GM19238 (cell line): ENCODE results near the gene AMDHD1.
A peak's percentile ranks its signal among the peaks of the same experiment; 100 is the strongest.

Experiments used
- DNase-seq: peaks from one replicate; pipeline ENCODE4 v3.0.0; 2011; ENCODE audit warnings: low spot score; ENCODE audit not compliant: insufficient read length

Gene AMDHD1, protein sequence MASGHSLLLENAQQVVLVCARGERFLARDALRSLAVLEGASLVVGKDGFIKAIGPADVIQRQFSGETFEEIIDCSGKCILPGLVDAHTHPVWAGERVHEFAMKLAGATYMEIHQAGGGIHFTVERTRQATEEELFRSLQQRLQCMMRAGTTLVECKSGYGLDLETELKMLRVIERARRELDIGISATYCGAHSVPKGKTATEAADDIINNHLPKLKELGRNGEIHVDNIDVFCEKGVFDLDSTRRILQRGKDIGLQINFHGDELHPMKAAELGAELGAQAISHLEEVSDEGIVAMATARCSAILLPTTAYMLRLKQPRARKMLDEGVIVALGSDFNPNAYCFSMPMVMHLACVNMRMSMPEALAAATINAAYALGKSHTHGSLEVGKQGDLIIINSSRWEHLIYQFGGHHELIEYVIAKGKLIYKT

DNA sequence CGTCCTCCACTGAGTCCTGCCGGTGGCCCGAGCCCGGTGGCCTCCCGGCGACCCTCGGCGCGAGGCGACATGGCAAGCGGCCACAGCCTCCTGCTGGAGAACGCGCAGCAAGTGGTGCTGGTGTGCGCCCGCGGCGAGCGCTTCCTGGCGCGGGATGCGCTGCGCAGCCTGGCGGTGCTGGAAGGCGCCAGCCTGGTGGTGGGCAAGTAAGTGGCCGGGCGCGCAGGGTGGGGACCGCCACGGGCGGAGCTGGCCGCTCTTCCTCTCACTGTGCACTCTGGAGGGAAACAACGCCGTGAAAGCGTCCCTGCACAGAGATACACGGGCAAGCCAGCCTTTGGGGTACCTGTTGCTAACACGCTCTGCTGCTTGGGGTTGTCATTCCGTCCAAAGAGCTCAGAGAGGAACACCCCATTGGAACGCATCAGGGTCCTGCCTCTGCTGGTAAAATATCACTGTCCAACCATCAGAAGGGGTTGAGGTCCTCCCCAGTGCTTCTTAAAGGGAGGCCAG, at the start of gene AMDHD1:
Gene AMDHD1 (plus strand): TSS at position 2 of the 513 bp plus-strand sequence. CDS start 68 bp downstream, at position 70.
- DNase-seq = peak; percentile 47

DNA sequence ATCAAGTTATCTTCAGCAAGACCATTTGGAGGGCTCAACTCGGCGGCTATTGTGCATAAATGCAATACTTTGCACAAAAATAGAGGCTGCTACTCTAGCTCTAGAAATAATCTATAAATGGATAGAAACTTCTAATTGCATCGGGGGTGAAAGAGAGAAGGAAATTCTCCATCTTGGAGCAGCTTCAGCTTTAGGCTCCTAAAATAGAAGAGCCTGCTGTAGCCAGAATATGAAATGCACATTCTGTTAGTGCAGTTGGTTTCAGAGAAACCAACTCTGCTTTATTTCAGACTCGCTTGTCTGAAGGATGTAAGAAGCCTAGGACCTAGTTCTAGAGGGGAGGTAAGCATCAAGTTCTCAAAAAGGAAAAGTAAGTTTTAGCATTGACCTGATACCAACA, 46.3 kb upstream of the AMDHD1 start:
- DNase-seq = no peak

DNA sequence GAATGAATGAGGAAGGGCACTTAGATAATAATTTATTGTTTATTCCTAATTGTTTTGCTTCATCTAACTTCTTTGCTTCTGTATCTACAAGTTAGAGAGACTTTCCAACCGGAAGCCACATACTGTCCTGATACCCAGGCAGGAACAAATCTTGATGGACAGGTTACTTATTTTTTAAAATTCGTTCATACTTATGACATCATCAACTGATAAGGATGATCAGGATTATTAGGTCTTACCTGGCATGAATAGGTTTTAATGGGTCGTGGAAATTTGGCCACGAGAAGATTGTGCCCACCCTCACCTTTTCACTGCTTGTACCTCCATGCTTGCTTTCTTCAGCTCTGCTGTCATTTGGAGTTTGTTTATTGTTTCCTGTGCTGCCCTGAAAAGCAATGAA, 45.0 kb upstream of the AMDHD1 start:
- no peak for DNase-seq

DNA sequence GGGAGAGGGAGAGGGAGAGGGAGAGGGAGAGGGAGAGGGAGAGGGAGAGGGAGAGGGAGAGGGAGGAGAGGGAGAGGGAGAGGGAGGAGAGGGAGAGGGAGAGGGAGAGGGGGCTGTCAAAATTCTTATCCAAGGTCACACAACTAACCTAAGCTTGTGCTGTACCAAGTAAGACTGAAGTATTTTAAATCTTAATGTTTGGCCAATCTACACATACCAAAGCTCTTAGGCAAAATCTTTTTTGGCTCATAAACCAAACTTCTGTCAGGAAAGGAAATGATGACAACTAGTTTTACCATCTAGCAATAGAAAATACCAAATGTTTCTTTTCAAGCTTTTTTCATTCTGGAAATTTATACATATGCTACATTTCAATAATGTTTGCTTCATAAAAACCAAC, 34.6 kb upstream of the AMDHD1 start:
- no peak for DNase-seq

DNA sequence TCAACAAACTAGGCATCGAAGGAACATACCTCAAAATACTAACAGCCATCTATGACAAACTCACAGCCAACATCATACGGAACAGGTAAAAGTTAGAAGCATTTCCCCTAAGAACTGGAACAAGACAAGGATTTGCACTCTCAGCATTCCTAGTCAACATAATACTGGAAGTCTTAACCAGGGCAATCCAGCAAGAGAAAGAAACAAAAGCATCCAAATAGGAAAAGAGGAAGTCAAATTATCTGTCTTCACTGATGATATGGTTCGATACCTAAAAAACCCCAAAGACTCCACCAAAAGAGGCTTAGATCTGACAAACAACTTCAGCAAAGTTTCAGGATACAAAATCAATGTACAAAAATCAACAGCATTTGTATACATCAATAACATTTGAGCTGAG, 33.3 kb upstream of the AMDHD1 start:
- DNase-seq = no peak

DNA sequence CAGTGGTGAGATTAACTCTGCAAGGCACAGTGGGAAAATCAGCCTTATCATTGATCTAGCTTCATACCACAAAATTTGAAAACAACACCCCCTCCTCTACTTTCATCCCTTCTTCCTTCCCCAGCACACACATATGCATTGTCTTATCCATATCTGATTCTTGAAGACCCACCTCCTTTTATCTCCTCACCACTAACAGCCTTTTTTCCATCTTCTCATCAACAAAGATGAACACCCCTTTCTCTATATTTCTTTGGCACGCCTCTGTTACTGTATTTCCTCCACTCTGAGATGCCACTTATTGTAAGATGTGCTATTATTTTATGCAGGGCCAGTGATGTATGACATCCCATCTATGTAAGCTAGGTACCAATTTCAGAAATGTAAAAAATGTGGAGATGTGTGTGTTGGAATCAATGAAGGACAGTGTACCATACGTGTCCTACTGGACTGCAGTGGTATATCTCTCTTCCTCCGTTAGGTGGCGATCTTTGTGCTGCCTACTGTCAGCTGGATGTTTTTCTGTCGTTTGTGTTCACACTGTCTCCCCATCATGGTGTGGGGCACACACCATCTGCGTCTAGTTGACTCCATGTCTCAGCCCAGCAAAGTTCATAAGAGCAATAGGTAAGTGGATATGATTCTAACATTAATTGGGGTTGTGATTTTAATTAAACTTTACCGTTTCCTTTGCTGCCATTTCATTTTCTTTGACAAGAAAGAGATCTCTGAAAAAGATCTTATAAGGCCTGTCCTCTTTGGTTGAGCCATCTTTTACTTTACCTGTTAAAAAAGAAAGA, 24.7 kb upstream of the AMDHD1 start:
- no peak for DNase-seq

DNA sequence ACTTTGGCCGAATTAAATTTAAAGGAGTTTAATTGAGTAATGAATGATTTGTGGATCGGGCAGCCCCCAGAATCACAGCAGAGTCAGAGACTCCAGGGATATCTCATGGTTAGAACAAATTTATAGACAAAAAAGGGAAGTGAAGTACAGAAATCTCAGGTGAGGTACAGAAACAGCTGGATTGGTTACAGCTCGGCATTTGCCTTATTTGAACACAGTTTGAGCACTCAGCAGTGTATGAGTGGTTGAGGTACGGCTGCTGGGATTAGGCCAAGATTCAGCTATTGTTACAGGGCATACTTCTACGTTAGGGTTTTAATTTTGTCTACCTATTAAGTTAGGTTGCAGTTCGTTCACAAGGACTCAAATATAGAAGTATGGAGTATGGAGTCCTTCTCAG, 24.0 kb upstream of the AMDHD1 start:
- DNase-seq = no peak

DNA sequence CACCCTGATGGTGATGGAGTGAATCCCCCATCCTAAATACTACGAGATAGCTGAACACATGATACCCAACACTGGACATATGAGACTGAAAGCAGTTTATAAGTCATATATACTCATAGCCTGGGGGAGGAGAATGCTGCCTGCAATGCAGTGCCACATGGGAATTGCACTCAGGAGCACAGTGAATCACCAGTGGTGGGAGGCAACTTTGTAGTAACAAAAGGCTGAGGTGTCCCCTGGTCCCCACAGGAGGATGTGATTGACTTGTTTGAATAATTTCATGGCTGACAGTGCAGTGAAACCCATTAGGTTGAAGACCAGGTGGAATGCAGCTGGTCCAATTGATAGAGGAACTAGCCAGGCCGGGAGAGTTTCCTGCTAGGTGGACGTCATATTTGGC, 20.9 kb upstream of the AMDHD1 start:
- no peak for DNase-seq

DNA sequence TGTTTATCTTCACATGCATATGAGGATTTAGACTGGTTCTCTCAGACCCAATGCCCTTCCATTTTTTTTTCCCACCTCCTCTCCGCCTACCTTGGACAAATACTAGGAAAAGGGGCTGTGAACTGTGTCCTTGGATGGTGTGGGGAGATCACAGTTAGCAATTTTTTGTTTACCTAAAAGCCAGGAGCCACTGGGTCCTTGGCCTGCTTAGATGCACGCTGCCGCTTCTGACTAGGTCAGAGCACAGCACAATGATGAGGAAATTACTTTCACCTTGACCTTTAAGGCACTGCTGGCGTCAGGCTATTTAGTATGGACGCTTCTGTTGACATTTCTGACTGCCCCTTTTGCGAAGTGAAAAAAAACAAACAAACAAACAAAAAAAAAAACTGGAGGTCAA, 2.6 kb upstream of the AMDHD1 start:
- DNase-seq = no peak

DNA sequence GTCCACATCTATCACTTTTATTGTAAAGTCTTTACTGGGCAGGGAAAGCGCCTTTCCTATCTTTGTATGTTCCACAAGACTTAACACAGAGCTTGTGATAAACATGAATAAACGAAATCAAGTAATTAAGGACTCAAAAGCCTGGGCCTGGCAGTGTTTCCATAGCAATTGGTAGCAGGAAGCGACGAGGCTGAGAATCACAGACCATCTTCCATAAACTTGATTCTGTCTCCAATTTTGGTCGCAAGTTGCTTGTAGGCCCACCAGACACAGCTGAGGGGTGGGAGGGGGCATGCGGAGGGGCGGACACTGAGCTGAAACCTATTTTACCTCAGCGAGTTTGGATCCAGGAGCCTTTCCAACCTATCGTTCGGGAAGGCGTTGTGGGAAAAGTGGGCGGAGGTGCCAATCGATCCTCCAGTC, 1.0 kb upstream of the AMDHD1 start:
- no peak for DNase-seq

DNA sequence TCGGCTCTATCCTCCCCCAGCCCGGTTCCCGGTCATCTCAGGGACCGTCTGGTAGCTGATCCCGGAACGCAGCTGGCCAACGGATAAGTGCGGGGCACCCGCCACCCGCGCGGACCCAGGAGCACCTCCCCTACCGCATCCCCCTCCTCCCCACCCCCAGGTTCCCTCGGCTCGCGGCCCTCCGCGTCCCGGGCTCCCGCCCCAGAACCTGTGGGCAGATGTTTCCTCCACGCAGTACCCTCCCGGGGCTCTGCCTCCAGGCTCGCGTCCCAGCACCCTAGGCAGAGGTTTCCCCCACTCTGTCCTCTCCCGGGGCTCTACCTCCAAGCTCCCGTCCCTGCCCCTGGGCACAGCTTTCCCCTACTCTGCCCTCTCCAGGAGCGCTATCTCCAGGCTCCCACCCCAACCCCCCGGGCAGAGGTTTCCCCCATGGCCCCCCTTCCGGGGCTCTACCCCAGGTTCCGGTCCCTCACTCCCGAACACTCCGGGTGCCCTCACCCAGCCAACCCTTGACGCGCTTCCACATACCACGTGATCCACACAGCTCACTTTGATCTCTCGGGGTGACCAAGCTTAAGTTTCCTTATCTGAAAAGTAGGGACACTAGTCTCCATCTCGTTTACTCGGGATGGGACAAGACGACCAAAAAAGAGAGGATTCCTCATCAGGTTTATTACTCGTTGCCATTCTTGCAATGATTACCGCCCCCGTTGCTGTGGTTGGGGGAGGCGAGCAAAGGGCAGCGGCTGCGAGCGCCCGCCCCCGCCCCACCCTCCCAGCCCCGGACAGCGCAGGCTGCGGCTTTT, 404 bp upstream of the AMDHD1 start, which contains the start of gene CCDC38:
Gene CCDC38 (minus strand): TSS at position 91 of the 806 bp plus-strand sequence. CDS start 6,105 bp downstream, outside the sequence.
- DNase-seq = peak; percentile 90

DNA sequence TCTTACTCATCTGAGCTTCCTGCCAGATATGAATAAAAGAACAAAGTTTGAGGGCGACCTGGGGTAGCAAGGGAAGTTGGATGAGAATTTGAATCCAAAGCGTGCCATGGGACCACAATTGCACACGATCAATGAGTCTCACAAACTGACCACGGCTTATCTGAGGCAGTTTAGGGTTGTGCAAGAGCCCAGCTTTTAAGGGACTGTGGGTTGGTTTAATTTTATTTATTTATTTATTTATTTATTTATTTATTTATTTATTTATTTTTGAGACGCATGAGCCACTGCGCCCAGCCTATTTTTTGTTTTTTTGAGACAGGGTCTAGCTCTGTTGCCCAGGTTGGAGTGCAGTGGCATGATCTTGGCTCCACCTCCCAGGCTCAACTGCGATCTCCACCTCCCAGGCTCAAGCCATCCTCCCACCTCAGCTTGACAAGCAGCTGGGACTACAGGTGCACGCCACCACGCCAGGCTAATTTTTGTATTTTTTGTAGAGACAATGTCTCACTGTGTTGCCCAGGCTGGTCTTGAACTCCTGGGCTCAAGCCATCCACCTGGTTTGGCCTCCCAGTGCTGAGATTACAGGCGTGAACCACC, 1.1 kb downstream of the AMDHD1 start:
- DNase-seq = no peak

DNA sequence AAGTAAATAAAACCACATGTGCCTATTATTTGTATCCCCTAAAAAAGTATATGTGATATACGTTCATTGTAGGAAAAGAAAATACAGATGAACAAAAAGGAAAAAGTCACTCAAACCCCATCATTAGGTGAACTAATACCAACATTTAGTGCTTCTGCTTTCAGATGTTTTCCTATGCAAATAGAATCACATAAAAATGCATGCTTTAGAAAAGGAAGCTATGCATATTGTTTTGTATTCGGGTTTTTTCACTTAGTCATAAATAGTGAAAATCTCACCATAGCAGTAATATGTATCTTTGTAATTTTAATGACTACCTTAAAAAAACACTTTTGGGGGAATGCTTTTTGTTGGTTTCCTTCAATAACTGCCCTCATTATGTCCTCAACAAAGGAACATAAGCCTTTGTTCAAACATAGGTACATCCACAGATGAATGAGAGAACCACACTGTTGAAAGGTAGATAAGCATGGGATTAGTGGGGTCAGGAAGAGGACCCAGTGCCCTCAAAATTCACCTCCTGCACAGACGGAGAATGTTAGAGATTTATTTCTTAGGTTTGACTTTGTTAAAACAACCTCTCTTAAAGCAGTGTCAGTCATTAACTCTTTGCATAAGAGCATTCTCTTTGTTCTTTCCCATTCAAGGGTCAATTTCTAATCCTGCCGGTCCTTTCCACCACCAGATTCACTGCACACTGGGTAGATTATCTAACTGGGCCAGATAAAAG, 6.5 kb downstream of the AMDHD1 start:
- no peak for DNase-seq

DNA sequence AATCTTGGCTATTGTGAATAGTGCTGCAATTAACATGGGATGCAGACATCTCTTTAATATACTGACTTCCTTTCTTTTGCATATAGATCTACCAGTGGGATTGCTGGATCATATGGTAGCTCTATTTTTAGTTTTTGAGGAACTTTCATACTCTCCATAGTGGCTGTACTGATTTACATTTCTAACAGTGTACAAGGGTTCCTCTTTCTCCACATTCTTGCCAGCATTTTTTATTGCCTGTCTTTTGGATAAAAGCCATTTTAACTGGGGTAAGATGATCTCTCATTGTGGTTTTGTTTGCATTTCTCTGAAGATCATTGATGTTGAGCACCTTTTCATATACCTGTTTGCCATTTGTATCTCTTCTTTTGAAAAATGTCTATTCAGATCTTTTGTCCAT, 8.4 kb downstream of the AMDHD1 start:
- no peak for DNase-seq

DNA sequence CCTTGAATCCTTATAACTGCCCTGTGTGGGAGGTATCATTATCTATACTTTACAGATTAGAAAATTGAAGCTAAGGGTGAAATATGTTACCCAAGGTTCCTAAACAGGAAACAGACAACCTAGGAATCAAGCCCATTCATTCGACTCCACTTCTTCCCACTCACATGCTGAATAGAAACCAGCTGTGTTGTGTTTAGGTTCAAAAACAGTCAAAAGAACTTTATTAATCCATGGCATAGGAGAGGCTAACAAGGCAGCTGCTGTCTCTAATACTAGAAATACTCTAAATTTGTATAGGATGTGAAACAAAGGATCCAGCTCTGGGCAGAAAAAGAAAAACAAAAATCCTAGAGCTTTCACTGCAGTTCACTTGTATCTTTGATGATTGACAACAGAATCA, 9.9 kb downstream of the AMDHD1 start:
- DNase-seq = no peak

DNA sequence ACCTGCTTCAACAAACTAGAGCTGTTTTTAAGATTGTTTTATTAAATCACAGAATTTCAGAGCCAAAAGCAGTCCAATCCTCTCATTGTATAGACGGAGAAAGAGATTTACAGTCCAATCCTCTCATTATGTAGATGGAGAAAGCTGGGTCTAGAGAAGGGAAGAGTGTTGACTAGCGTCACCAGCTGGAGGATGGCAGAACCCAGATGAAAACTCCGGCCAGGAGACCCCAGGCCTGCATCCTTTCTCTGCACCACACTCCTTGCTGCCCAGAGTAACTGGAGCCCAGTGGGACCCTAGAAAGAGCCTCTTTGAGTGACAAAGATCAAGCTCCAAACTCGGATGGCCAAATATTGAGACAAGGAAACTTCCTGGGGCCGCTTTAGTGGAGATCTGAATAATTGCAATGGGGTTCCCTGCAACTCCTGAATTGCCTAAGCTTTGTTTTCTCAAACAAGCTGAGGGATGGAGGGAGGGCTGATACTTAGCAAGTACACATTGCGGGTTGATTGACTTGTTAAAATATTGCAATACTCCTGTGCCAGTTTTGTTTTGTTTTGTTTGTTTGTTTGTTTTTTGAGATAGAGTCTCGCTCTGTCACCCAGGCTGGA, 12.5 kb downstream of the AMDHD1 start:
- DNase-seq = no peak

DNA sequence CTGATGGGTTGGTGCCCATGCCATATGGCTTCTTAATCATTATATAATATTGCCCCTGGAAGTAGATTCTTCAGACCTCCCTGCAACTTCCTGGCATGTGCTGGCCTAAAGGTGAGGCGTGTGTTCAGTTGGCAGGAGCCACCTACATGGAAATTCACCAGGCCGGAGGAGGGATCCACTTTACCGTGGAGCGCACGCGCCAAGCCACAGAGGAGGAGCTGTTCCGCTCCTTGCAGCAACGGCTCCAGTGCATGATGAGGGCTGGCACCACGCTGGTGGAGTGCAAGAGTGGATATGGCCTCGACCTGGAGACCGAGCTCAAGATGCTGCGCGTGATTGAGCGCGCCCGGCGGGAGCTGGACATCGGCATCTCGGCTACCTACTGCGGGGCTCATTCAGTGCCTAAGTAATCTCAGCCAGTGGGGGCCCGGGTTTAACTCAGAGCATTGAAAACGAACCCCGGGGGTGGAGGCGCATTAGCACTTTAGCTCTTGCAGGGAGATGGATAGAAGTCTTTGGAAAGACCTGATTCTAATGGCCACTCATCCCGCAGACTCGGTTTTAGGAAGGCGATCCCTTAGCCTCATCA, 13.5 kb downstream of the AMDHD1 start:
- DNase-seq = no peak

DNA sequence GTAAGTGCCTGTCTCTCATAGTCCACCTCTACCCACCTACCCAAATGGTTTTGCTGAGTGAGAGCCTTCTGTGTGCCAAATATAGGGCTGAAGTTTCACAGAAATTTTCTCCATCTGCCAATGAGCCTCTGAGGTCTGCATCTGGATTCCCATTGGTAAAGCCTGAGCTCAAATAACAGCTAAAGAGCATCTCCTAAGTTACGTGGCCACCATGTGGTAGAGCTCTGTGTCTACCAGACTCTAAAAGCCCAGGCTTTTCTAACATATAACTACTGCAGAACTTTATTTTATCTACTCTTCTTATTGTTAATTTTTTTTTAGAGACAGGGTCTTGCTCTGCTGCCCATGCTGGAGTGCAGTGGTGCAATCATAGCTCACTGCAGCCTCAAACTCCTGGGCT, 16.0 kb downstream of the AMDHD1 start:
- no peak for DNase-seq

DNA sequence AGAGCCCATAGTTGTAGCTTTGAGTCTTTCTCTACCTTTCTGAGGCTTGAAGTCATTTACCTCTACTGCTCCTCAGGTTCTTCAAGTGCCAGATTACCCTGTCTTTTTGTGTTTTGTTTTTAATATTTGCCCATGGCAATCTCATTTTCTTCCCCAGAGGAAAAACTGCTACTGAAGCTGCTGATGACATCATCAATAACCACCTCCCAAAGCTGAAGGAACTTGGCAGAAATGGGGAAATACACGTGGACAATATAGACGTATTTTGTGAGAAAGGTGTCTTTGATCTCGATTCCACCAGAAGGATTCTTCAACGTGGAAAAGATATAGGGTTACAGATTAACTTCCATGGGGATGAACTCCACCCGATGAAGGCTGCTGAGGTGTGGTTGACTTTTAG, 17.1 kb downstream of the AMDHD1 start:
- no peak for DNase-seq

DNA sequence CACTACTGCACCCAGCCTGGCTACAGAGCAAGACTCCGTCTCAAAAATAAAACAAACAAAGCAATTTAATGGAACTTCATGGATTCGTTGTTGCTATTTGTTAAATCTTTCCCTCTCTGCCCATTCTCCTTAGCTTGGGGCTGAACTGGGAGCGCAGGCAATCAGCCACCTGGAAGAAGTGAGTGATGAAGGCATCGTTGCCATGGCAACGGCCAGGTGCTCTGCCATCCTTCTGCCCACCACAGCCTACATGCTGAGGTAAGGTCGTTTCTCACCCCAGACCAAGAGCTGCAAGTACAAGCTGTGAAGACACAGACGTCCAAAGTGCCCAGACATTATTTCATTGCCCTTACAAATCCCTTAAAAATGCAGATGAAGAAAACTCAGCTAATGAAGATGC, 19.1 kb downstream of the AMDHD1 start:
- no peak for DNase-seq
